HuH-7.5 (cell line): ENCODE results near the gene ISM1.

ENCODE experiments used
- DNase-seq: peaks from one replicate; pipeline ENCODE4 v3.0.0; 2011; ENCODE audit warnings: low spot score

ISM1 gene

GRCh38 chr20:13313201-13313600, 92.1 kb downstream of the ISM1 start:
- DNase-seq, result no peak

- DNase-seq, result no peak
These were observed 96.4 kb downstream of the ISM1 start for GRCh38 chr20:13317439-13317838.

- no peak for DNase-seq
These were observed 97.9 kb downstream of the ISM1 start for GRCh38 chr20:13318871-13319521.

GRCh38 chr20:13320702-13321101, 99.6 kb downstream of the ISM1 start:
- DNase-seq, result no peak

- no peak for DNase-seq
These were observed 100.3 kb downstream of the ISM1 start for GRCh38 chr20:13321416-13321815.

GRCh38 chr20:13322198-13322597, 101.1 kb downstream of the ISM1 start:
- no peak for DNase-seq

GRCh38 chr20:13322621-13323020, 101.5 kb downstream of the ISM1 start:
- no peak for DNase-seq

GRCh38 chr20:13325033-13325432, 104.0 kb downstream of the ISM1 start:
- no peak for DNase-seq

- no peak for DNase-seq
These were observed 104.8 kb downstream of the ISM1 start for GRCh38 chr20:13325796-13326340.

- DNase-seq, result no peak
These were observed 110.5 kb downstream of the ISM1 start for GRCh38 chr20:13331536-13331935.

- no peak for DNase-seq
These were observed 112.0 kb downstream of the ISM1 start for GRCh38 chr20:13333036-13333435.

GRCh38 chr20:13333793-13334192, 112.7 kb downstream of the ISM1 start:
- no peak for DNase-seq

GRCh38 chr20:13336308-13337089, 115.4 kb downstream of the ISM1 start:
- DNase-seq, result no peak

GRCh38 chr20:13337090-13337784, 116.2 kb downstream of the ISM1 start:
- no peak for DNase-seq

- DNase-seq, result no peak
These were observed 117.1 kb downstream of the ISM1 start for GRCh38 chr20:13338097-13338661.

- no peak for DNase-seq
These were observed 117.9 kb downstream of the ISM1 start for GRCh38 chr20:13338999-13339411.

GRCh38 chr20:13340088-13340487, 119.0 kb downstream of the ISM1 start:
- DNase-seq, result no peak

GRCh38 chr20:13341737-13342393, 120.8 kb downstream of the ISM1 start:
- no peak for DNase-seq

- DNase-seq, result peak; percentile 68
These were observed 121.6 kb downstream of the ISM1 start for GRCh38 chr20:13342469-13343242.

- no peak for DNase-seq
These were observed 123.6 kb downstream of the ISM1 start for GRCh38 chr20:13344671-13345070.
